ENCODE data around the gene RASA3. TPM values are rescaled to one million over a fixed set of nuclear protein-coding genes. Genes with fewer than 3 reads are reported as not detected.

RASA3 gene
- total and polyA plus RNA-seq, 2 of the 8 experiments (the other 6 are each of a cell fraction or from before 2014, with no cell fraction given), result 7.5 to 21.9 TPM

GRCh38 chr13:114025714-114026431, 106.5 kb downstream of the RASA3 start:
- no peak overlapping the region for H4K5ac ChIP-seq (ENCODE audit: insufficient read length, low read depth, low read length)
- no peaks in the 10 kb centered on the region for H3K27me3 ChIP-seq (replicated peaks in 1 of 4; ENCODE audit: control insufficient read depth in 3 of 4, extremely low read depth in 1 of 4, insufficient read depth in 3 of 4, low read length in 3 of 4)
- H3K4me1 ChIP-seq (replicated peaks in 1 of 4; ENCODE audit: control insufficient read depth in 3 of 4, insufficient read depth in 4 of 4, low read length in 3 of 4), result no peaks in the 10 kb centered on the region; a peak in 1 of 7 replicates
- H4K20me1 ChIP-seq (replicated peaks in 1 of 2; ENCODE audit: control insufficient read depth in 1 of 2, insufficient read depth in 2 of 2, low read length in 2 of 2), result peaks cover 0 to 7% of the 10 kb centered on the region in 2 experiments
- H2AK5ac ChIP-seq (ENCODE audit: low read depth, low read length), result no peak overlapping the region
- H2BK120ac ChIP-seq (replicated peaks; ENCODE audit: low read depth, low read length), result no peak overlapping the region
- H3K56ac ChIP-seq (replicated peaks; ENCODE audit: insufficient read length, low read depth, low read length), result no peak overlapping the region
- peaks cover 0 to 2% of the 10 kb centered on the region in 2 experiments; a peak in 1 of 4 replicates for H3K9me3 ChIP-seq (ENCODE audit: insufficient read depth in 2 of 2, low read depth in 1 of 2, low read length in 1 of 2)
- H2BK15ac ChIP-seq (ENCODE audit: low read length), result no peak overlapping the region
- H3K4ac ChIP-seq (replicated peaks; ENCODE audit: insufficient read length, low read depth, low read length), result no peak overlapping the region
- no peak overlapping the region for H3K27ac ChIP-seq (ENCODE audit: low read depth, low read length)
- no peak overlapping the region for H3K4me2 ChIP-seq (ENCODE audit: insufficient read depth in 1 of 2, low read depth in 2 of 2, low read length in 2 of 2)
- no peaks in the 10 kb centered on the region for H3K23me2 ChIP-seq (ENCODE audit: low read depth, low read length)
- H3K18ac ChIP-seq (ENCODE audit: extremely low read depth, low read length), result no peak overlapping the region
- WGBS, 2 experiments (ENCODE audit: extremely low coverage in 1 of 2, insufficient coverage in 1 of 2, insufficient read length in 1 of 2, insufficient replicate concordance in 2 of 2, low coverage in 1 of 2, low lambda C conversion rate in 2 of 2, missing lambda C conversion rate in 1 of 2), result 88% methylated on average over 25 of the region's 25 CpGs; no CpG with 5 or more reads in 1 of the 2 experiments
- no peak overlapping the region for H4K8ac ChIP-seq (ENCODE audit: extremely low read depth, insufficient read depth, low read length)
- no peak overlapping the region for H2AFZ ChIP-seq (ENCODE audit: low read length)
- H3K9ac ChIP-seq (replicated peaks in 1 of 4; ENCODE audit: extremely low read depth in 1 of 4, low read depth in 3 of 4, low read length in 3 of 4), result no peak overlapping the region
- POLR2A ChIA-PET (ENCODE audit: partially characterized antibody), result interaction anchor here (1.3 to 1.7 kb wide), 2 partner anchors 11 to 216 kb away, joined by 4 read pairs; no protein-coding TSS in a partner anchor
- H2BK20ac ChIP-seq (ENCODE audit: low read length), result no peak overlapping the region
- no peak overlapping the region for H3K4me3 ChIP-seq (ENCODE audit: extremely low read depth in 1 of 4, insufficient read depth in 2 of 4, low read depth in 3 of 4, low read length in 4 of 4)
- peaks cover 5% of the 10 kb centered on the region for H3K79me1 ChIP-seq (ENCODE audit: low read depth, low read length)
- H3K79me2 ChIP-seq (ENCODE audit: control insufficient read depth in 1 of 2, insufficient read depth in 2 of 2, low read length in 2 of 2), result no peaks in the 10 kb centered on the region
- H2BK12ac ChIP-seq (ENCODE audit: low read depth, low read length), result no peak overlapping the region
- no peak overlapping the region for H3K14ac ChIP-seq (ENCODE audit: insufficient read length)
- no peak overlapping the region for H3K23ac ChIP-seq (ENCODE audit: insufficient read length)
- FAIRE-seq (no peak), DNase-seq (ENCODE audit: low read depth in 1 of 2, low spot score in 2 of 2) (no peak)
- CTCF ChIA-PET (ENCODE audit: partially characterized antibody), result interaction anchor here (0.6 to 2.3 kb wide), 3 partner anchors 9 to 203 kb away, joined by 3 to 9 read pairs (median 5); no protein-coding TSS in a partner anchor
- no peak overlapping the region for H2BK5ac ChIP-seq (ENCODE audit: low read depth, low read length)
- H3K36me3 ChIP-seq (ENCODE audit: control insufficient read depth in 2 of 4, insufficient read depth in 4 of 4, low read length in 3 of 4), result no peaks in the 10 kb centered on the region
- H4K91ac ChIP-seq (replicated peaks; ENCODE audit: insufficient read length, low read length), result no peak overlapping the region
- TF ChIP-seq CBX8 (IDR thresholded peaks at IDR 0.05; ENCODE audit: borderline replicate concordance, low read depth, low read length), result no peak
- no peak for TF ChIP-seq SP1 (IDR thresholded peaks at IDR 0.05; ENCODE audit: low read depth, low read length)
